Muscle layer of duodenum (tissue), 2 donors: ENCODE data around the gene MYOM3.
A peak's percentile ranks its signal among the peaks of the same experiment; 100 is the strongest.
"Not testable (repeated sequence)": the region's sequence is repeated elsewhere in the genome, so short reads cannot be mapped to it uniquely, and the experiment has no call there.

ENCODE experiments used
- H3K27ac ChIP-seq: one replicate; pipeline ENCODE4 v1.7.0; 2013; ENCODE audit warnings: mild to moderate bottlenecking, low read length
- H3K27me3 ChIP-seq: one replicate; pipeline ENCODE4 v1.7.0; 2013; ENCODE audit warnings: low read depth, mild to moderate bottlenecking, control low read depth, low read length
- H3K36me3 ChIP-seq, 2 donors: one replicate each; pipeline ENCODE4 v1.7.0; 2013; ENCODE audit warnings: low read length in 2 of 2, control low read depth in 1 of 2, mild to moderate bottlenecking in 1 of 2; ENCODE audit not compliant: insufficient read depth in 2 of 2, control insufficient read depth in 1 of 2
- H3K4me1 ChIP-seq, 2 donors: one replicate each; pipeline ENCODE4 v1.7.0; 2013; ENCODE audit warnings: low read length in 2 of 2, mild to moderate bottlenecking in 2 of 2, control low read depth in 1 of 2, moderate library complexity in 1 of 2; ENCODE audit not compliant: insufficient read depth in 2 of 2, control insufficient read depth in 1 of 2
- H3K4me3 ChIP-seq, 2 donors: one replicate each; pipeline ENCODE4 v1.7.0; 2013; ENCODE audit warnings: low read length in 2 of 2, low read depth in 1 of 2, mild to moderate bottlenecking in 1 of 2
- H3K9me3 ChIP-seq, 2 donors: one replicate each; pipeline ENCODE4 v1.7.0; 2013; ENCODE audit warnings: low read length in 2 of 2, control low read depth in 1 of 2, mild to moderate bottlenecking in 1 of 2; ENCODE audit not compliant: control insufficient read depth in 1 of 2
- donor health status: healthy.

MYOM3 gene

DNA sequence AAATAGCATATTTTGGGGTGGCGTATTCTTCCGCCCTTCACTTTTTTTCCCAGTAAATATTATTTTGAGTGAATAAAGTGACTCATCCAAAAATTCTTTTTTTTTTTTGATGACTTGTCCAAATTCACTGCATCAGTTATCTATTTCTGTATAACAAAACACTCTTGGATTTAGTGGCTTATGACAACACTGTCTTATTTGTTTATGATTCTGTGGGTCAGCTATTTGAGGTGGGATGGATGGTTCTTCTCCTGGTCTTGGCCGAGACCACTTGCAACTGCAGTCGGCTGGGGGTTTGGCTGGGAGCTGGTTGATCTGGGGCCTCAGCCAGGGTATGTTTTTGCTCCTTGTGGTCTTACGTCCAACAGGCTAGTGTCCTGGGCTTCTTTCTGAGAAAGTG lies 91.9 kb downstream of the MYOM3 start:
- no peak overlapping the region for H3K4me3 ChIP-seq
- peak overlapping the region; percentile 60 for H3K27ac ChIP-seq
- peaks cover 28 to 39% of the 10 kb centered on the region in 2 donors for H3K4me1 ChIP-seq
- no peaks in the 10 kb centered on the region for H3K27me3 ChIP-seq
- no peaks in the 10 kb centered on the region for H3K9me3 ChIP-seq
- no peaks in the 10 kb centered on the region for H3K36me3 ChIP-seq

DNA sequence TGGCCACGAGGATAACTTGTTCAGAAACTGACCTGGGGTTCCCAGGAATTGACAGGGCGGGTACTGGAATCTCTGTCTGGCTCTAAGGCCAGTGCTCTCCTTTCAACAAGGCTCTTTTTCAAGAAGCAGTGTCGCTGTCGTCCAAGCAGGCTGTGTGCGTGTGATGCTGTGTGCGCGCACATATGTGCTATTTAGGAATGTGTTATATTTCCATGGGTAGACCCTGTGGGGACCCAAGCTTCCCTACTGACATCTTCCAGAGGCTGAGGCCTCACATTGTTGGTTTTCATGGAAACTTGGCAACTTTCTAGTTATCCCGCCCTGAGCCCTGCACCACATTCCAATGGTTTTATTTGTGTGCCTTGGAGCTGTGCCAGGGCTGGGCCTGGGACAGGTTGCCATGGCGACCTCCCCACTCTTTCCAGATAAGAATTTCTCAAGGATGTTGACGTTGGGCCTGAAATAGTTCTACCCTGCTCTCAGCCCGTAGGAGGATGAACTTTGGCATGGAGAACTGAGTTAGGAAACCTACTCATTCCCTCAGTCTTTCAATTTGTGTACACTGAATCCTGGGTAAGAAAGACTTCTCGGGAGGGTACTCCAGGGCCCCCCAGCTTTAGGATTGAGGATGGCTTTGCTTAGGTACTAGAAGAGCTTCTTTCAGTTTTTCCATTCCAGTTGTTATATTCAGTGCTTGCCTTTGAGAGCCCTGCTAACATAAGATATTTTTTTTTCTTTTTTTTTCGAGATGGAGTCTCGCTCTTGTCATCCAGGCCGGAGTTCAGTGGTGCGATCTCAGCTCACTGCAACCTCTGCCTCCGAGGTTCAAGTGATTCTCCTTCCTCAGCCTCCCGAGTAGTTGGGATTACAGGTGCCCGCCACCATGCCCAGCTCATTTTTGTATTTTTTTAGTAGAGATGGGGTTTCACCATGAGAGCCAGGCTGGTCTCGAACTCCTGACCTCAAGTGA lies 93.0 kb downstream of the MYOM3 start:
- no peaks in the 10 kb centered on the region for H3K27me3 ChIP-seq
- peak overlapping the region in 1 of 2 donors; percentile 34 for H3K4me3 ChIP-seq
- no peaks in the 10 kb centered on the region for H3K36me3 ChIP-seq
- peaks cover 30 to 39% of the 10 kb centered on the region in 2 donors for H3K4me1 ChIP-seq
- H3K27ac ChIP-seq = peak overlapping the region; percentile 98
- no peaks in the 10 kb centered on the region for H3K9me3 ChIP-seq

DNA sequence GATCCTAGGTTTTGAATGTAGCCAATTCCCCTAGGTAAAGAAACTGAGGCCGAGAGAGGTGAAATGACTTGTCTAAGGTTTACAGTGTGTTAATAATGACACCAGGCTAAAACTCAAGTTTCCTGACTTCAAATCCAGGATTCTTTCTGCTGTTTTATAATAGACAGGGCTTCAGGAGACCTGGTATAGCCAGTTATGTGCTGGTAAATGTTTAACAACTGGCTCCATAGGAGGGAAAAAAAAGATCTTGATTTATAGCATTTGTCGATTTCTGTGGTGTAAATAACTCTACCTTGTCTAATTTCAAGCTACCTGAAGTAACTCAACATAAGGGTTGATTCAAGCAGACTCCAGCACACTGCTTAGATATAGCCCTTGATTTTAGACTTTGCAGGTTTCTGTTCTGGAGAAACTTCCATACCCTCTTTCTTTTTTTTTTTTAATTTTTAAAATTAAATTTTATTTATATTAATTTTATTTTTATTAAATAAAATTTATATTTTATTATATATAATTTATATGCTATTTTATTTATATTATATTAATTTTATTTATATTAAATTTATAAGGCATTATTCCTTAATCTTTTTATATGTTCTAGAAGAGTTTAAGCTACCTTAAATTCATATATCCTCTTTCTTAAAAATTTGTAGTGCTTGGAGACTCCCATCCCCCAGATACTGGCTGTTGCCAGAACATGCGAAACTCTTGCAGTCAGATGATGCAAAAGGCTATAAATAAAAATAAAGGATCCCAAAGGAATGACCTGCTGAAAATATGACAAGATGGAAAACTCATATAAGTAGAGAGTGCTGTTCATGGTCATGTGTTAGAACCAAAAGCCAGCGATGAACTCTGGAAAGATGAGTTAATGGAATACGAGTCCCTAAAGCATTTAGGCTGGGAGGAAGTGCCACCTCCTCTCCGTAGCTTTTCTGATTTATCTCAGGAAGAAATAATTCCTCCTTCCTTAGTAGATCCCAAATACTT lies 96.4 kb downstream of the MYOM3 start:
- no peaks in the 10 kb centered on the region for H3K9me3 ChIP-seq
- no peaks in the 10 kb centered on the region for H3K36me3 ChIP-seq
- no peak overlapping the region for H3K4me3 ChIP-seq
- peak overlapping the region; percentile 91 for H3K27ac ChIP-seq
- no peaks in the 10 kb centered on the region for H3K27me3 ChIP-seq
- peaks cover 17 to 20% of the 10 kb centered on the region in 2 donors for H3K4me1 ChIP-seq

DNA sequence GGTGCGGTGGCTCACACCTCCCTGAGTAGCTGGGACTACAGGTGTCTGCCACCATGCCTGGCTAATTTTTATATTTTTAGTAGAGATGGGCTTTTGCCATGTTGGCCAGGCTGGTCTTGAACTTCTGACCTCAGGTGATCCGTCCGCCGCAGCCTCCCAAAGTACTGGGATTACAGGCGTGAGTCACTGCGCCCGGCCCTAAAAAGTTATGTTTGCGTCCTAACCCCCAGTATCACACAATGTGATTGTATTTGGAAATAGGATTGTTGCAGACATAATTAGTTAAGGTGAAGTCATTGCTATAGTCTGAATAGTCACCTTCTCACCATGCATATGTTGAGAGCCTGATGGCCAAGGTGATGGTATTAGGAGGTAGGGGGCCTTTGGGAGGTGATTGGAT lies 99.1 kb downstream of the MYOM3 start:
- H3K4me3 ChIP-seq, H3K36me3 ChIP-seq, H3K27me3 ChIP-seq, H3K9me3 ChIP-seq, H3K27ac ChIP-seq: not testable (repeated sequence)
- H3K4me1 ChIP-seq = peaks cover 12 to 16% of the 10 kb centered on the region in 2 donors

DNA sequence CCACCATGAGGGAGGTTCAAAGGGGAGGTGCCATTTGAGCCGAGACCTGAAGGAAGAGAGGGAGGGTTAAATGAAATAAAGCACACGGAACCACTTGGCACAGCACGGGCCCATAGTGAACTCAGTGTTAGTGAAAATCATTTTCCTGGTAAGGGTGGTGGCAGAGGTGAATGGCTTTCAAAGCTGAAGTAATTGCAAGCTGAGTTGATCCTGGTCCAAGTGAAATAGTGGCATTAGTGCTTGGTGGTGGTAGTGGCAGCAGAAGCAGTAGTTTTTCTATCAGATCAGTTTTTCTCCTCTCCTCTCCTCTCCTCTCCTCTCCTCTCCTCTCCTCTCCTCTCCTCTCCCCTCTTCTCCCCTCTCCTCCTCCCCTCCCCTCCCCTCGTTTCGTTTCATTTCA lies 101.3 kb downstream of the MYOM3 start:
- Histone ChIP-seq H3K27me3 (no peaks in the 10 kb centered on the region), H3K27ac (no peak overlapping the region), H3K36me3 (no peaks in the 10 kb centered on the region), H3K4me3 (no peak overlapping the region), H3K9me3 (no peaks in the 10 kb centered on the region), H3K4me1 (peaks cover 0 to 6% of the 10 kb centered on the region in 2 donors)

DNA sequence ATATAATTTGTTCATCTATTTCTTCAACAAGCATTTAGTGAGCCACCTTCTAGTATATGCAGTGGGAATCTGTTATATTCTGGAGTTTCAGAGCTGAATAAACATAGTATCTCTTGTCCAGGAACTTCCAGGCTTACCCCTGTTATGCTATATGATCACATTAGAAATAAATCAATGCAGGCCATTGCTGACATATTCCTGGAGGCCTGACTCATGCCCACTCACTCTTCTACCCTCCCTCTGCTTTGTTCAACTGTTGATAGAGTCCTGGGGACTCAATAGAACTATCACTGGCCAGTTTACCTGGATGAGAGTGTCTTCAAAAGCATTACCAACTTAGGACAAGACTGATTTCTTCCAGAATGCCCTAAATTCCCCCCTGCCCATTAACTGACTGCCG lies 102.5 kb downstream of the MYOM3 start:
- no peaks in the 10 kb centered on the region for H3K4me1 ChIP-seq
- no peaks in the 10 kb centered on the region for H3K36me3 ChIP-seq
- no peak overlapping the region for H3K27ac ChIP-seq
- no peaks in the 10 kb centered on the region for H3K27me3 ChIP-seq
- no peak overlapping the region for H3K4me3 ChIP-seq
- H3K9me3 ChIP-seq = no peaks in the 10 kb centered on the region

DNA sequence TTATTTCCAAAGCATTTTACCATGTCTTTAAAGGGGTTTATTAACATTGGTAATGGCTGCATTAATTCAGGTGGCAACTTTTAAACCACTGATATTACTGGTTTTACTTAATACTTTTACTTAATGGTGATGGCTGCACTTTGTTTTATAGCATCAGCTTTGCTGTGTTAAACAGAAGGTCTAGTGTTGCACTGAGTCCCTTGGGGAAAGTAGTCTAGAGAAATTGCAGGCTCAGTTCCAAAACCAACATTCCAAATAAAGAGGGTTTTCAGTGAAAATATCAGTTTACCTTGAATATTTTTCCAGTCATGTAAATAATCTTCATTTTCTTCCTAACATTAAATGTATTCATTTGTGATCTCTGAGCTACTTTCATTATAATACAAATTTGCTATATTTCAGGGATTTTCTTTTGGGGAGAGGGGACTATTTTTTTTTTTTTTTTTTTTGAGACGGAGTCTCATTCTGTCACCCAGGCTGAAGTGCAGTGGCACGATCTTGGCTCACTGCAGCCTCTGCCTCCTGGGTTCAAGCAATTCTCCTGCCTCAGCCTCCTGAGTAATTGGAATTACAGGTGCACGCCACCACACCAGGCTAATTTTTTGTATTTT lies 103.3 kb downstream of the MYOM3 start:
- H3K4me1 ChIP-seq, H3K9me3 ChIP-seq, H3K36me3 ChIP-seq, H3K27ac ChIP-seq, H3K4me3 ChIP-seq, H3K27me3 ChIP-seq: not testable (repeated sequence)

DNA sequence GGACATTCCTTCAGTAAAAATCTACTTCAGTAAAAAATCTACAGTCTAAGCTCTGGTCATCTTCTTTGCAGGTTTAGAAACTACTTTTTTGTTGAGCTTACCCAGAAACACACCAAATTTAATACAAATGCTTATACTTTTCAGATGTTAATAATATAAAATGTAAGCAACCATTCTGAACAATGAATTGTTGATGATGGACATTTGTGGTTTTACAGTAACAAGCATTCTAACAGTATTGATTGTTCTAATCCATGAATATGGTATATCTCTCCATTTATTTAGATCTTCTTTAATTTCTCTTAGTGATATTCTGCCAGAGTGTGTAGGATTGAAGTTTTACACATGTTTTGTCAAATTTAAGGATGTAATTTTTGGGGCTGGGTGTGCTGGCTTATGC lies 104.9 kb downstream of the MYOM3 start:
- no peaks in the 10 kb centered on the region for H3K27me3 ChIP-seq
- H3K4me1 ChIP-seq = no peaks in the 10 kb centered on the region
- no peaks in the 10 kb centered on the region for H3K36me3 ChIP-seq
- no peaks in the 10 kb centered on the region for H3K9me3 ChIP-seq
- no peak overlapping the region for H3K27ac ChIP-seq
- H3K4me3 ChIP-seq = no peak overlapping the region
